ENCODE results near the gene FCHSD2. TPM values are rescaled to one million over a fixed set of nuclear protein-coding genes. Genes with fewer than 3 reads are reported as not detected.

FCHSD2 gene
- total and polyA plus RNA-seq, 2 donors (not counting 3 experiments of a cell fraction or from before 2014, with no cell fraction given) = 20.8 to 56.9 TPM

DNA sequence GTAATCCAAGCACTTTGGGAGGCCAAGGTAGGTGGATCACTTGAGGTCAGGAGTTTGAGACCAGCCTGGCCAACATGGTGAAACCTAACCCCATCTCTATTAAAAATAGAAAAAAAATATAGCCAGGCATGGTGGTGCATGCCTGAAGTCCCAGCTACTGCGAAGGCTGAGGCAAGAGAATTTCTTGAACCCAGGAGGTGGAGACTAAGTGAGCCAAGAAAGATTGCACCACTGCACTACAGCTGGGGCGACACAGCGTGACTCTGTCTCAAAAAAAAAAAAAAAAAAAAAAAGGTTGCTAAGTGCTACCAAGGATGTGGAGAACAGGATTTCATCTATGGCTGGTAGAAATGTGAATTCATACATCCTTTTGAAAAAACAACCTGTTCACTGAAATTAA, 291.3 kb downstream of the FCHSD2 start:
- H3K9me1 ChIP-seq (replicated peaks; ENCODE audit: control insufficient read depth, extremely low read depth, insufficient read depth, low read length) = no peaks in the 10 kb centered on the region
- H2AFZ ChIP-seq (ENCODE audit: low read depth, low read length) = no peak overlapping the region
- H3K4me3 ChIP-seq (replicated peaks in 1 of 3; ENCODE audit: insufficient read depth in 1 of 3, low read depth in 1 of 3, low read length in 3 of 3) = no peak overlapping the region
- intact Hi-C loops (cut with micrococcal nuclease) = no loop called here
- no peak overlapping the region for H3K27ac ChIP-seq (ENCODE audit: insufficient read depth, low read depth, low read length)
- H4K20me1 ChIP-seq (replicated peaks; ENCODE audit: control insufficient read depth, extremely low read depth, insufficient read depth, low read length) = no peaks in the 10 kb centered on the region
- no peak for TF ChIP-seq EZH2 (IDR thresholded peaks at IDR 0.05; ENCODE audit: borderline replicate concordance, low read depth, low read length, severe bottlenecking)
- TF ChIP-seq GATA2 (IDR thresholded peaks at IDR 0.05; ENCODE audit: insufficient read depth, insufficient read length, low read depth, low read length) = no peak
- TF ChIP-seq POLR2A (IDR thresholded peaks at IDR 0.05; ENCODE audit: low read depth, low read length) = no peak
- POLR2A ChIA-PET = no interaction called here
- peaks cover 1% of the 10 kb centered on the region for H3K4me1 ChIP-seq (ENCODE audit: control insufficient read depth, extremely low read depth, insufficient read depth, low read length)
- DNase-seq (ENCODE audit: low read depth, low spot score) (no peak), FAIRE-seq (no peak)
- dilution Hi-C loops (cut with MboI; ENCODE audit: extremely low pct_ligation_motif_present, low sequenced_read_pairs) = no loop called here
- H3K79me2 ChIP-seq (ENCODE audit: control insufficient read depth, insufficient read depth, low read length) = no peaks in the 10 kb centered on the region
- H3K9me3 ChIP-seq (replicated peaks; ENCODE audit: control insufficient read depth, insufficient read depth, low read length) = no peaks in the 10 kb centered on the region
- no peaks in the 10 kb centered on the region for H3K36me3 ChIP-seq (ENCODE audit: control insufficient read depth in 2 of 2, extremely low read depth in 1 of 2, insufficient read depth in 2 of 2, low read length in 2 of 2)
- H3K9ac ChIP-seq (replicated peaks; ENCODE audit: extremely low read depth, insufficient read depth, low read length) = no peak overlapping the region
- H3K27me3 ChIP-seq (ENCODE audit: control insufficient read depth in 2 of 2, insufficient read depth in 2 of 2, low read length in 2 of 2) = no peaks in the 10 kb centered on the region
- CTCF ChIA-PET = interaction anchor here (1.3 to 2.3 kb wide), 3 partner anchors 11 to 128 kb away, joined by 3 to 10 read pairs (median 7); no protein-coding TSS in a partner anchor
- no TSS peak for BruUV-seq (replicated peaks)
- no peak overlapping the region for H3K4me2 ChIP-seq (ENCODE audit: insufficient read depth, low read length)

DNA sequence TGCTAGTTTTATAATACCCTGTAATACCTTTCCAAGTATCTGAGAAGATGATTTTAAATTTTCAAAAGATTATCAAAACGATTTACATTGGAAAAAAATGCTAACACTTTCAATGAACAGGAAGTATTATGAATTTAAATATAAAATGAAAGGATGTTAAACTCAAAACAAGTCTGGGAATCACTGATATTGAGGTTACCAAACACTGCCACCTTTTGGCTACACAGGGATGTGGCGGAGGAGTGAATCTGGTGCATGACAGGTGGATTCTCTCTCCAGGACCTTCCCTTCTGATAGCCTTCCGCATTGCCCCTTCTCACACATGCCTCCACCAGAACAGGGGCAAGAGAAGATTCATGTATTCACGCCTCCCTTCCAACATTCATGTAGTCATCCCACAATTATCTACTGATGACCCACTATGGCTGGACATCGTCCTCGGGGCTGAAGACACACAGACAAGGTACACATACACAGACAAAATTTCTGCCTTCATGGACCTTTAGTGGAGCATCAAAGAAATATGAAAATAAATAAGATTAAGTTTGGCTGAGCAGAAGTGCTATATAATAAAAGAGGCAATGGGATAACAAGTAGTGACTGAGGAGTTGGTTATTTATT, 293.2 kb downstream of the FCHSD2 start:
- Histone ChIP-seq H4K20me1 (replicated peaks; ENCODE audit: control insufficient read depth, extremely low read depth, insufficient read depth, low read length) (no peaks in the 10 kb centered on the region), H3K4me2 (ENCODE audit: insufficient read depth, low read length) (no peak overlapping the region), H3K9me1 (replicated peaks; ENCODE audit: control insufficient read depth, extremely low read depth, insufficient read depth, low read length) (no peaks in the 10 kb centered on the region), H3K79me2 (ENCODE audit: control insufficient read depth, insufficient read depth, low read length) (no peaks in the 10 kb centered on the region), H3K36me3 (ENCODE audit: control insufficient read depth in 2 of 2, extremely low read depth in 1 of 2, insufficient read depth in 2 of 2, low read length in 2 of 2) (peaks cover 0 to 4% of the 10 kb centered on the region in 2 experiments), H3K27me3 (ENCODE audit: control insufficient read depth in 2 of 2, insufficient read depth in 2 of 2, low read length in 2 of 2) (no peaks in the 10 kb centered on the region), H3K9ac (replicated peaks; ENCODE audit: extremely low read depth, insufficient read depth, low read length) (no peak overlapping the region), H3K27ac (ENCODE audit: insufficient read depth, low read depth, low read length) (no peak overlapping the region), H3K9me3 (replicated peaks; ENCODE audit: control insufficient read depth, insufficient read depth, low read length) (no peaks in the 10 kb centered on the region), H3K4me1 (ENCODE audit: control insufficient read depth, extremely low read depth, insufficient read depth, low read length) (no peaks in the 10 kb centered on the region), H2AFZ (ENCODE audit: low read depth, low read length) (no peak overlapping the region), H3K4me3 (replicated peaks in 1 of 3; ENCODE audit: insufficient read depth in 1 of 3, low read depth in 1 of 3, low read length in 3 of 3) (no peak overlapping the region)
- FAIRE-seq (peak; percentile 73), DNase-seq (ENCODE audit: low read depth, low spot score) (peak; percentile 59)
- ChIA-PET POLR2A (no interaction called here), CTCF (interaction anchor here (1.4 to 2.3 kb wide), 3 partner anchors 9 to 124 kb away, joined by 6 to 10 read pairs (median 7); no protein-coding TSS in a partner anchor)
- dilution Hi-C loops (cut with MboI; ENCODE audit: extremely low pct_ligation_motif_present, low sequenced_read_pairs) (no loop called here), intact Hi-C loops (cut with micrococcal nuclease) (no loop called here)
- BruUV-seq (replicated peaks) = no TSS peak
- no peak for TF ChIP-seq MYC (IDR thresholded peaks at IDR 0.05; ENCODE audit: low read depth, low read length)
- TF ChIP-seq EZH2 (IDR thresholded peaks at IDR 0.05; ENCODE audit: borderline replicate concordance, low read depth, low read length, severe bottlenecking) = no peak
- TF ChIP-seq, protein P1, sequence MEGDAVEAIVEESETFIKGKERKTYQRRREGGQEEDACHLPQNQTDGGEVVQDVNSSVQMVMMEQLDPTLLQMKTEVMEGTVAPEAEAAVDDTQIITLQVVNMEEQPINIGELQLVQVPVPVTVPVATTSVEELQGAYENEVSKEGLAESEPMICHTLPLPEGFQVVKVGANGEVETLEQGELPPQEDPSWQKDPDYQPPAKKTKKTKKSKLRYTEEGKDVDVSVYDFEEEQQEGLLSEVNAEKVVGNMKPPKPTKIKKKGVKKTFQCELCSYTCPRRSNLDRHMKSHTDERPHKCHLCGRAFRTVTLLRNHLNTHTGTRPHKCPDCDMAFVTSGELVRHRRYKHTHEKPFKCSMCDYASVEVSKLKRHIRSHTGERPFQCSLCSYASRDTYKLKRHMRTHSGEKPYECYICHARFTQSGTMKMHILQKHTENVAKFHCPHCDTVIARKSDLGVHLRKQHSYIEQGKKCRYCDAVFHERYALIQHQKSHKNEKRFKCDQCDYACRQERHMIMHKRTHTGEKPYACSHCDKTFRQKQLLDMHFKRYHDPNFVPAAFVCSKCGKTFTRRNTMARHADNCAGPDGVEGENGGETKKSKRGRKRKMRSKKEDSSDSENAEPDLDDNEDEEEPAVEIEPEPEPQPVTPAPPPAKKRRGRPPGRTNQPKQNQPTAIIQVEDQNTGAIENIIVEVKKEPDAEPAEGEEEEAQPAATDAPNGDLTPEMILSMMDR (IDR thresholded peaks at IDR 0.05; ENCODE audit: extremely low read depth in 1 of 2, insufficient read depth in 1 of 2, low read depth in 1 of 2, low read length in 2 of 2) = peak; percentile 58 to 62
- TF ChIP-seq FOS (IDR thresholded peaks at IDR 0.05; ENCODE audit: borderline replicate concordance, insufficient read depth, low read length) = no peak
- no peak for TF ChIP-seq GATA2 (IDR thresholded peaks at IDR 0.05; ENCODE audit: insufficient read depth, insufficient read length, low read depth, low read length)
- TF ChIP-seq, protein P2, sequence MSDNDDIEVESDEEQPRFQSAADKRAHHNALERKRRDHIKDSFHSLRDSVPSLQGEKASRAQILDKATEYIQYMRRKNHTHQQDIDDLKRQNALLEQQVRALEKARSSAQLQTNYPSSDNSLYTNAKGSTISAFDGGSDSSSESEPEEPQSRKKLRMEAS (IDR thresholded peaks at IDR 0.05; ENCODE audit: insufficient read depth, insufficient read length) = no peak

Measured in endothelial cell of umbilical vein (primary cell).